Measurements from ENCODE around the gene EPX.

EPX gene

GRCh38 chr17:58184986-58185761 is 7.4 kb upstream of the EPX start:
- no peak for DNase-seq (ENCODE audit: low read depth)

- no peak for DNase-seq (ENCODE audit: low read depth)
These were observed 5.9 kb upstream of the EPX start for GRCh38 chr17:58186591-58186990.

DNA sequence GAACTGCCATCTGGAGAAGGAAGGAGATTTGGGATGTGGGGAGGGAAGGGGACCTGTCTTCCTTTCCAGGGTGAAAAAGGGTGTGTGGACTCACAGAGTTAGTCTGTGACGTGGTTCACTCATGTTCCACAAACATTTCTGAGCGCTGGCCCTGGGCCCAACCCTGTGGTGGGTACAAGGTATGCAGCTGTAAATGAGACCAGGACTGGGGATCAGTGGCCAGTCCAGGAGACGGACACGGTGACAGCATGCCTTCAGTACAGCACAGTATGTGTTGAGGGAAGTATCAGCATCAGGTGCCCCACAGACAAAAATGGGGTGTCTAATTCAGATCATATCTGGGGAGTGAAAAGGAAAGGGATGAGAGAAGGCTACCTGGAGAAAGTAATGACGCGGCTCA is 5.5 kb upstream of the EPX start:
- DNase-seq (ENCODE audit: low read depth) = no peak

DNA sequence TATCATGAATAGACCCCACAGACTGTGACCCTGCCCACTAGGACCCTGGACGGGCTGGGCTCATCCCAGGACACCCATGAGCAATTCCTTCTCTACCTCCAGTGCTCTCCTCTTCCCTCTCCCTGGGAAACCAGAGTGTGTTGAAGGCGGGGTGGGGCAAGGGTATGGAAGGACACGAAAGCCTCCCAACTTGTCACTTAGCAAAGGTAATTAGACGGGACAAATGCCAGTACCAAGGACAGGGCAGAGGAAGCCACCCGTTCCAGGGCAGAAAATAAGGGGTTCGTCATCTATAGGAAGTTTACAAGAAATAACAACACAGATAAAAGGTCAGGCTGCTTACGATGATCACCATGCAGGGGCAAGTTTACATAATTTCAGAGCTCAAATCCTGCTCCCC is 4.9 kb upstream of the EPX start:
- no peak for DNase-seq (ENCODE audit: low read depth)

DNA sequence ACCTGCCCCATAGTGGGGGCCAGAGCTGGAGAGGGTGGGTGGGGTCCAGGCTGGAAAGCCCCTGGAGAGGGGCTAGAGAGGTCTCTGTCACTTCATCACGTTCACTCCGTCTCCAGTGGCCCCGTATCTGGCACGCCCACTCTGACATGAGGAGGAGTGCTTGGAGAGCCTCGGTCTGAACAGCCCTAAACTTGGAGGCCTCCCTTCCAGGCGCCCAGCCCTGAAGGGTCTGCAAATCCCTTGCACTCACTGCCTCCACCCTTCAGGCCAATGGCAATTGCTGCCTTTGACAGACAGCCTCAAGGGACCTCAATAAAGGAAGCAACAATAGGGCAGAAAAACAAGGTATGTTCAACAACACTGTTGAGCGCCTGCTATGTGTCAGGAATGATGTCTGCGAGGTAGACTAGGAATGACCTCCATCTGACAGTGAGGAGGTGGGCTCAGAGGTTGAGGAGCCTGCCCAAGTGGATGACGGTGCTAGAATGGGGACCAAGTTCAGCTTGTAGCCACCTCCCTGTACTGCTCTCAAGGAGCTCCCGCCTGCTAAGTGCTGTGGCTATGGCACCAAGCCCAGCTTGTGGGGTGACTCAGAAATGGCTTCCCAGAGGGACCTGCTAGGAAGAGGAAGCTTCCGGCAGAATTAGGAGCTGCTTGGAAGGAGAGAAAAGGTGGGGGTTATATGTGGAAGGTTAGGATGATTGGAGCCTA is 2.9 kb upstream of the EPX start:
- no peak for DNase-seq (ENCODE audit: low read depth)

DNA sequence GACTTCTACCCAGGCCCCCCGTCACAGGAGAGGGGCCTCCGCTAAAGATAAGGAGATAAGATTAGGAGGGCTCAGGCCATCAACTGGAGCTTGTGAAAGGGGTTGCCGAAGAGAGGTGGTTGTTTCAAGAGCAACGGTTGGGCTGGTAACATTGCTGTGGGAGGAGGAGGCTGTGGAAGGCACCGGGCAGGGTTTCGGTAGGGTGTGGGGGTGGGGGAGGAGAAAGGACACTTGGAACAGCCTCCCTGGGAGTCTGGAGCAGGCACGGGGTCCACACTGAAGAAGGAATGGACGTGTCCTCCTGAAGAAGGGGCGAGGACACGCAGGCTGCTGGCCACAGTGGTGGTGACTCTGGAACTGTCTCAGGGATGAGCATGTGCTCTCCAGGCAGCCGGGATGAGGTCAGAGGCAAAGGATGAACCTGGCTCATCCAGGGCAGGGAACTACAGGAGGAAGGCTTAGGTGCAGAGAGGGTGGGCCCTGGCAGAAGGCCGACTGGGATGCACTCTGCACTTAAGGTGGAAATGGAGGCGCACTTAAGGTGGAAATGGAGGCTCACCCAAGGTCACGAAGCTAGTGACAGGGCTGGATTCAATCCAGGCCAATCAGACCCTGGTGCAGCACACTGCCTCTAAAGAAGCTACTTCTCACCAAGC is 1.2 kb upstream of the EPX start:
- DNase-seq (ENCODE audit: low read depth) = no peak

DNA sequence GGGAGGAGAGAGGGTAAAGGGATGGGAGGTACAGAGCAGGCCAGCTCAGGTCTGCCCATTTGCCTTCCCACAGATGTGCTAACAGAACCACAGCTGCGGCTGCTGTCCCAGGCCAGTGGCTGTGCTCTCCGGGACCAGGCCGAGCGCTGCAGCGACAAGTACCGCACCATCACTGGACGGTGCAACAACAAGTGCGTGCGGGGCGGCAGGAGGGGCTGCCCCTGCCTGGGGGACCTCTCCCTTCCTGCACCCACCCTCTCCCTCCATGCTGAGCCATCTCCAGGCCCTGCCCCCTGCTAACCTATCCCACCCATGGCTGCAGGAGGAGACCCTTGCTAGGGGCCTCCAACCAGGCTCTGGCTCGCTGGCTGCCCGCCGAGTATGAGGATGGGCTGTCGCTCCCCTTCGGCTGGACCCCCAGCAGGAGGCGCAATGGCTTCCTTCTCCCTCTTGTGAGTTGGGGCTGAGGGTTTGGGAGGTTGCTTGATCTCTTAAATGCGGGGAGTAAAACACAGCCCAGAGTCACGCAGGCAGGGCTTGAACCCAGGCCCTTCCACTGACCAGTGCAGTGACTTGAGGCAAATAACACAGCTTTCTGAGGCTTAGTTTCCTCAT is 1.2 kb downstream of the EPX start:
- DNase-seq (ENCODE audit: low read depth) = no peak

DNA sequence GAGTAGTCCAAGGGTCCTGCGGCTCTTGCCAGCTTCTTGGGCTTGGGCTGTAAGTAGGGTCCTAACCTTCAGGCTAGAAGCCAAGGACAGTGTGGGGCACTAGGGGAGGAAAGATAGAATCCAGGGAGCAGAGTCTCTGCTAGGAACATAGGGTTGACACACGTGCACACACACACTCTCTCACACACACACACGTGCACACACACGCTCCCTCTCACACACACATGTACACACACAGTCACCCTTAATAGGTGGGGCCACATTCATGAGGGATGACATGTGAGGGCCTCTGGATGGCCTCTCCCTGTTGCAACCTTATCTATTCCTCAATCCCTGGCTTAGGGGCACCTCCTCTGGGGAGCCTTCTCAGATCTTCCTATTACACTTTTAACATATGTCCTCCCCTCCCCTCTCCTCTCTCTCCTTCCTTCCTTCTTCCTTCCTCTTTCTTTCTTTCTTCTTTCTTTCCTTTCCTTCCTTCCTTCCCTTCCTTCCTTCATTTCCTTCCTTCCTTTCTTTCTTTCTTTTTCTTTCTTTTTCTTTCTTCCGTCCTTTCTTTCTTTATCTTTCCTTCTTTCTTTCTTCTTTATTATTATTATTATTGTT is 3.1 kb downstream of the EPX start:
- DNase-seq (ENCODE audit: low read depth) = no peak

DNA sequence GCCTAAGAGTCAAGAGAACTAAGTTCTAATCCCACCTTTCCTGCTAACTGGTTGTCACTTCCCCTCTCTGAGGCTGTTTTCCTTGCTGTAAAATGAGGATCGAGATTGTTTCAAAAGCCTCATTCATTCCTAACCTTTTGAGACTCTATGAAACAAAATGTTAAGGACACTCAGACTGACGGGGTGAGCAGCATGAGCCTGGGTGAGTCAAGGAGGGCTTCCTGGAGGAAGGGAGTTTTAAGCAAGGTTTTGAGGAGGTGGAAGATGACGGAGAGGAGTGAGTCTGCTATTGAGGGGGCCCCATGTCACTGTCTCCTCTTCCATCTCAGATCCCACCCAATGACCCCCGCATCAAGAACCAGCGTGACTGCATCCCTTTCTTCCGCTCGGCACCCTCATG is 4.1 kb downstream of the EPX start:
- DNase-seq (ENCODE audit: low read depth) = no peak

DNA sequence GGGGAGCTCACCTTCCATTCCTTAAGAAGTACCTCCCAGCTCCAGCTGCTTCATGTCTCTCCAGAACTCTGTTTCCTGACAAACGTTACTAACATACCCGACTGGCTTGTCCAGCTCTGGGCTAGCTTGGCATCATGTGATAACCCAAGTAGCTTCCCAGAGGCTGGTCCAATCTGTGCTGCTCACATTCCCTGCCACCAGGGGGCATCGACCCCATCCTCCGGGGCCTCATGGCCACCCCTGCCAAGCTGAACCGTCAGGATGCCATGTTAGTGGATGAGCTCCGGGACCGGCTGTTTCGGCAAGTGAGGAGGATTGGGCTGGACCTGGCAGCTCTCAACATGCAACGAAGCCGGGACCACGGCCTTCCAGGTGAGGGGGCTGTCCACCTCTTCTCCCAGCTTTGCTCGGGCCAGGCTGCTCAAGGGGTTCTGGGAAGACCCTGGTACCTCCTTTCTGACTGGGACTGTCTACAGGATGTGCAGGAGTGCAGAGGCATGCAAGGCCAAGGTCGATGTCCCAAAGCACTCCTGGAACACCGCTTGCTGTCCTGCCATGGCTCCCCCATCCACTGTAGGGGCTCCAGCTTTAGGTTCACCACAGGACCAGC is 7.6 kb downstream of the EPX start:
- DNase-seq (ENCODE audit: low read depth) = peak; percentile 32

DNA sequence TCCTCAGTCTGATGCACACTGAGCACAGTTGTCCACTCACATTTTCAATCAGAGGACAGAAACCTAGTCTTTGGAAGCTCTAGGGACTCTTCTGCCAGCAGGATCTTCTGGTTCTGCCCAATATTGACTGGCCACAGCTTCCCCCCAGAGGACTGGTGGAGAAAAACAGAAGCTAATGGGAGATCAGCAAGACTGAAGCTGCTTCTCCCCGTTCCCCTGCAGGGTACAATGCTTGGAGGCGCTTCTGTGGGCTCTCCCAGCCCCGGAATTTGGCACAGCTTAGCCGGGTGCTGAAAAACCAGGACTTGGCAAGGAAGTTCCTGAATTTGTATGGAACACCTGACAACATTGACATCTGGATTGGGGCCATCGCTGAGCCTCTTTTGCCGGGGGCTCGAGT is 10.3 kb downstream of the EPX start:
- DNase-seq (ENCODE audit: low read depth) = no peak

- no peak for DNase-seq (ENCODE audit: low read depth)
These were observed 12.3 kb downstream of the EPX start for GRCh38 chr17:58204796-58205195.

GRCh38 chr17:58205936-58206335 is 13.4 kb downstream of the EPX start:
- DNase-seq (ENCODE audit: low read depth) = no peak

GRCh38 chr17:58207451-58207850 is 14.9 kb downstream of the EPX start:
- DNase-seq (ENCODE audit: low read depth) = no peak

- no peak for DNase-seq (ENCODE audit: low read depth)
These were observed 15.8 kb downstream of the EPX start for GRCh38 chr17:58208344-58208743.

GRCh38 chr17:58210922-58211321 is 18.4 kb downstream of the EPX start:
- no peak for DNase-seq (ENCODE audit: low read depth)

DNA sequence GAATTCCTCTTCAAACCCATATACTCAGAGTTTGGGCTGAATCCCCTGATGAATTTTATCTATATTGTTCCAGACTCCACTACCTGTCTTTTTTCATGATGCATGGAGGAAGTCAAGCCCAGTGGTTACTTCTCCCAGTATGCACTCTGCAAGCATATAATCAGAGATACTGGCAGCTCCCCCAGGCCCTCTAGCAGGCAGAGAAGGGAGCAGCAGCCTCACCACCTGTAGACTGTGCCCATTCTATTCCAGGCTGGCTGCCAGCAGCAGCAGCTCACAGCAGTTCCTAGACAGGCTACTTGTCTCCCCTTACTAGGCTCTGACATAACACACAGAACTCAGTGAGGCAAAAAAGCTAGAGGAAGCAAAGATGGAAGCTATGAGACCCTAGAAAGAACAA is 23.2 kb downstream of the EPX start:
- DNase-seq (ENCODE audit: low read depth) = no peak

GRCh38 chr17:58217766-58218165 is 25.2 kb downstream of the EPX start:
- DNase-seq (ENCODE audit: low read depth) = no peak

DNA sequence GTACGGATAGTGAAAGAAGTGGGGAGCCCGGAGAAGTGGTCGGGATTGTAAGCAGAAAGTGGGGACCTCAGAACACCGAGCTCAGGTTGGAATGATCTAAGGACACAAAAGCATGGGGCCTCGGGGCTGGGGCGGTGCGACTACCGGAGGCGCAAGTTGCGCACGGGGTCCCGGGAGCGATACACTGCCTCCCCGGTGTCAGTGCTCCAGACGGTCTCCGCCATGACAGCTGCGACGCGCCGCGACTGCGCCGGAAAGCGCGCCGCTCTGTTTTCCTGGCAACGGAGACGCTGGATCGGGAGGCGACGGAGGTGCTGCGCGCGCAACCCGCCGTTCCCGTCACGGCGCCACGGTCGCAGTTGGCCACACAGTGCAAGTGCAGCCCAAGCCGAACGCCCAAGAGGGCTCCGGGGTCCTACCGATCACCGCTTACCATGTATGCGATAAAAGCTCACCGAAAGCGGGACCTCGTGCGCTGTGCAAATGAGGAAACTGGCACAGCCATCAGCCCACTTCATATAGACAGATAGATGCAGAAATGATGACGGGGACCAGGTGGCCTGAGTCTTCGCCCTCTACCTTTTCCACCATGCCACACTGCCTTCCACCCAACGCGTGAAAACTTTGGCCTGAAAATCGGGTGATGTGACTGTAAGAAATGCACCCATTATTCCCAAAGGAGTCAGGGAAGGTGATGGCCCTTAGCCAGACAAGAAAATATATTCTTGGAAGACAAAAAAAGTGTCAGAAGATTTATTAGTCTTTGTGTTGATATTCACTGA is 26.7 kb downstream of the EPX start, which contains the start of gene MKS1:
Gene MKS1, minus strand, starts transcription at position 249 of the 782 bp plus-strand sequence. Its CDS starts 25 bp downstream, at position 224.
- peak; percentile 95 for DNase-seq (ENCODE audit: low read depth)

GRCh38 chr17:58219789-58220183 is 27.3 kb downstream of the EPX start:
- no peak for DNase-seq (ENCODE audit: low read depth)

DNA sequence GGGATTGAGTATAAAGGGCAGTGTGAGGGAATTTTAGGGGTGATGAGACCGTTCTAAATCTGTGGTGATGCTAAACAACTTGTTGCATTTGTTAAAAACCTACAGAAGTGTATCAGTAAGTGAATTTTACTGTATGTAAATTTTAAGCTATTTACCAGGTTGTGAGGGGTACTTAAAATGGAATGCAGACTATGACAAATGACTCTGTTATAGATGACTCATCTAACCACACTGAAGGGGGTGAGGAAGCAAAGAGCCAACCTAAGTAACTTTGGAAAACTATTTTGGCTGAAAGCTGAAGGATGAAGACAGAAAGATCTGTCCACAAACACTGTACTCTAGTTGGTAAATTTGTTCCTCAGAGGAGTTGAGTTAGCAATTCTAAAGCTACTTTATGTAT is 31.8 kb downstream of the EPX start:
- DNase-seq (ENCODE audit: low read depth) = no peak

Measured in stimulated activated CD8-positive, alpha-beta memory T cell treated with anti-CD3 and anti-CD28 coated beads, Interleukin-15, amount 100 ng/mL, for 24 hours (primary cell).